Fibroblast of lung (primary cell): ENCODE measurements around the gene S100A3.
"Not testable (repeated sequence)": the region's sequence is repeated elsewhere in the genome, so short reads cannot be mapped to it uniquely, and the experiment has no call there.

Experiments
- CTCF ChIP-seq, 2 donors: IDR thresholded peaks in 1 of 2; conservative IDR thresholded peaks in 1 of 2; 1 replicate in 1 of 2; 2 replicates in 1 of 2; pipeline ENCODE4 v1.5.1; 2011 to 2012; ENCODE audit warnings: low read length in 2 of 2, control low read depth in 1 of 2, inconsistent platforms in 1 of 2, low read depth in 1 of 2, mild to moderate bottlenecking in 1 of 2
- EZH2 ChIP-seq: IDR thresholded peaks from 2 replicates; pipeline ENCODE4 v1.5.1; 2012; ENCODE audit warnings: low read length, control low read depth, mild to moderate bottlenecking; ENCODE audit errors: missing control alignments

GRCh38 chr1:153562021-153562420 lies 13.0 kb upstream of the S100A3 start:
- not testable (repeated sequence) for TF ChIP-seq CTCF (conservative IDR thresholded peaks at IDR 0.05 in 1 of 2, IDR thresholded peaks at IDR 0.05 in 1 of 2; ENCODE audit: low read depth in 1 of 2, low read length in 2 of 2); EZH2
